Keratinocyte (primary cell): ENCODE results near the gene SESN3. TPM values are rescaled to one million over a fixed set of nuclear protein-coding genes. Genes with fewer than 3 reads are reported as not detected.

Source experiments
- DNase-seq: peaks from one replicate; pipeline ENCODE4 v3.0.0-alpha.2; 2011; ENCODE audit warnings: low read depth, missing footprints, low spot score
- FAIRE-seq: peaks from 2 replicates; lab custom pipeline; 2011; peaks lifted over from hg19 to GRCh38; lab: Jason Lieb, UNC
- H2AFZ ChIP-seq: 2 replicates; pipeline ENCODE4 v1.6.0; 2012; ENCODE audit warnings: low read length, control low read depth, inconsistent platforms; ENCODE audit not compliant: control insufficient read depth
- H3K27ac ChIP-seq: 2 replicates; pipeline ENCODE4 v1.5.1; 2011; ENCODE audit warnings: low read length; ENCODE audit not compliant: control insufficient read depth, insufficient read depth
- H3K27me3 ChIP-seq: 3 replicates; pipeline ENCODE4 v1.6.0; 2011; ENCODE audit warnings: low read length; ENCODE audit not compliant: control insufficient read depth, insufficient read depth; ENCODE audit errors: extremely low read depth
- H3K36me3 ChIP-seq, 2 experiments: 2 replicates in 1 of 2; 3 replicates in 1 of 2; pipeline ENCODE4 v1.5.1; 2011; ENCODE audit warnings: low read length in 2 of 2, mild to moderate bottlenecking in 1 of 2; ENCODE audit not compliant: control insufficient read depth in 2 of 2, insufficient read depth in 2 of 2; ENCODE audit errors: extremely low read depth in 1 of 2
- H3K4me1 ChIP-seq: 3 replicates; pipeline ENCODE4 v1.5.1; 2011; ENCODE audit warnings: low read length; ENCODE audit not compliant: control insufficient read depth, insufficient read depth; ENCODE audit errors: extremely low read depth
- H3K4me2 ChIP-seq: 3 replicates; pipeline ENCODE4 v1.6.0; 2011; ENCODE audit warnings: low read depth, low read length; ENCODE audit not compliant: control insufficient read depth, insufficient read depth; ENCODE audit errors: extremely low read depth
- H3K4me3 ChIP-seq, 3 experiments: fragments of 200-600 bp in 1 of 3; sonication (generic) in 1 of 3; 2 replicates in 2 of 3; 3 replicates in 1 of 3; pipeline ENCODE4 v1.5.1; 2011 to 2016; ENCODE audit warnings: low read length in 3 of 3, mild to moderate bottlenecking in 3 of 3, control low read depth in 2 of 3, inconsistent platforms in 1 of 3, low read depth in 1 of 3, mixed read lengths in 1 of 3, mixed run types in 1 of 3, moderate library complexity in 1 of 3; ENCODE audit not compliant: control insufficient read depth in 2 of 3, insufficient read depth in 2 of 3; ENCODE audit errors: extremely low read depth in 1 of 3
- H3K79me2 ChIP-seq: 2 replicates; pipeline ENCODE4 v1.6.0; 2012; ENCODE audit warnings: low read length; ENCODE audit not compliant: control insufficient read depth, insufficient read depth
- H3K9ac ChIP-seq: 3 replicates; pipeline ENCODE4 v1.6.0; 2011; ENCODE audit warnings: low read length; ENCODE audit not compliant: control insufficient read depth, insufficient read depth; ENCODE audit errors: extremely low read depth
- H3K9me1 ChIP-seq: 3 replicates; pipeline ENCODE4 v1.6.0; 2011; ENCODE audit warnings: low read length; ENCODE audit not compliant: control insufficient read depth, insufficient read depth; ENCODE audit errors: extremely low read depth
- H3K9me3 ChIP-seq: 2 replicates; pipeline ENCODE4 v1.5.1; 2012; ENCODE audit warnings: low read depth, low read length; ENCODE audit not compliant: control insufficient read depth
- H4K20me1 ChIP-seq: 3 replicates; pipeline ENCODE4 v1.6.0; 2011; ENCODE audit warnings: low read length; ENCODE audit not compliant: control insufficient read depth, insufficient read depth; ENCODE audit errors: extremely low read depth
- CTCF ChIP-seq, 3 experiments: IDR thresholded peaks in 1 of 3; conservative IDR thresholded peaks in 1 of 3; optimal IDR thresholded peaks in 1 of 3; 2 replicates in 2 of 3; 3 replicates in 1 of 3; pipeline versions ENCODE3 to v1.5.1; 2011; ENCODE audit warnings: low read length in 3 of 3, mild to moderate bottlenecking in 3 of 3, moderate library complexity in 2 of 3, control low read depth in 1 of 3, inconsistent platforms in 1 of 3; ENCODE audit not compliant: insufficient read depth in 2 of 3; ENCODE audit errors: extremely low read depth in 1 of 3
- EZH2 ChIP-seq: IDR thresholded peaks from one replicate; pipeline ENCODE4 v1.6.1; 2012; ENCODE audit warnings: inconsistent platforms, mild to moderate bottlenecking, low read length, moderate library complexity
- dilution Hi-C: fragments of 300-500 bp; cut with MboI; formaldehyde crosslinking; loops from one replicate; pipeline ENCODE4 v1.7.0; 2020; ENCODE audit warnings: low sequenced_read_pairs; ENCODE audit not compliant: extremely low pct_ligation_motif_present
- polyA plus RNA-seq, 5 experiments: library from polyadenylated mRNA; depleted of rRNA in 3 of 5; stranded (reverse) in 3 of 5; stranded (forward) in 1 of 5; unstranded in 1 of 5; fragments of >200 nt; gene quantifications; 1 replicate in 1 of 5; 2 replicates in 3 of 5; 3 replicates in 1 of 5; pipeline versions ENCODE4 v1.2.1 to v1.2.3, GENCODE V29; 2011 to 2012; ENCODE audit warnings: missing spikeins in 2 of 5, low read depth in 1 of 5, low replicate concordance in 1 of 5

SESN3 gene
- polyA plus RNA-seq, 1 donor (not counting 4 experiments of a cell fraction or from before 2014, with no cell fraction given), result 35.2 TPM

- Histone ChIP-seq H4K20me1 (no peaks in the 10 kb centered on the region), H3K79me2 (peaks cover 6% of the 10 kb centered on the region), H3K9ac (no peak overlapping the region), H3K27ac (no peak overlapping the region), H2AFZ (no peak overlapping the region), H3K4me2 (no peak overlapping the region), H3K27me3 (no peaks in the 10 kb centered on the region), H3K36me3 (peaks cover 2% of the 10 kb centered on the region in 2 experiments), H3K9me3 (no peaks in the 10 kb centered on the region), H3K4me3 (no peak overlapping the region), H3K4me1 (peaks cover 29% of the 10 kb centered on the region), H3K9me1 (peaks cover 2% of the 10 kb centered on the region)
- TF ChIP-seq EZH2 (no peak), CTCF (optimal IDR thresholded peaks at IDR 0.05 in 1 of 3, IDR thresholded peaks at IDR 0.05 in 1 of 3, conservative IDR thresholded peaks at IDR 0.05 in 1 of 3; ENCODE audit: extremely low read depth in 1 of 3, insufficient read depth in 2 of 3, low read length in 3 of 3) (no peak)
- DNase-seq, result no peak
- no peak for FAIRE-seq
- dilution Hi-C loops, result no loop called here
Measured at GRCh38 chr11:95123556-95123955, 107.4 kb downstream of the SESN3 start.

GRCh38 chr11:95121698-95122097, 109.3 kb downstream of the SESN3 start:
- Histone ChIP-seq H3K4me1 (peaks cover 29% of the 10 kb centered on the region), H3K4me2 (no peak overlapping the region), H3K9ac (no peak overlapping the region), H3K27ac (no peak overlapping the region), H3K27me3 (no peaks in the 10 kb centered on the region), H3K79me2 (peaks cover 8% of the 10 kb centered on the region), H3K9me3 (no peaks in the 10 kb centered on the region), H2AFZ (no peak overlapping the region), H3K9me1 (peaks cover 2% of the 10 kb centered on the region), H4K20me1 (no peaks in the 10 kb centered on the region), H3K4me3 (no peak overlapping the region), H3K36me3 (no peaks in the 10 kb centered on the region)
- DNase-seq, result no peak
- dilution Hi-C loops, result no loop called here
- TF ChIP-seq CTCF (optimal IDR thresholded peaks at IDR 0.05 in 1 of 3, IDR thresholded peaks at IDR 0.05 in 1 of 3, conservative IDR thresholded peaks at IDR 0.05 in 1 of 3; ENCODE audit: extremely low read depth in 1 of 3, insufficient read depth in 2 of 3, low read length in 3 of 3) (no peak), EZH2 (no peak)
- no peak for FAIRE-seq
